Type B pancreatic cell (in vitro differentiated cells): Measurements from ENCODE around the gene PIP4K2B. TPM values are rescaled to one million over a fixed set of nuclear protein-coding genes. Genes with fewer than 3 reads are reported as not detected.

ENCODE experiments used
- DNase-seq: peaks from one replicate; pipeline ENCODE4 v3.0.0; 2021; ENCODE audit warnings: mixed read lengths; ENCODE audit not compliant: unreplicated experiment; ENCODE audit errors: extremely low spot score
- H3K27ac Mint-ChIP-seq: 2 replicates; pipeline ENCODE4 v1.8.0; 2021; ENCODE audit warnings: mild to moderate bottlenecking, mixed read lengths
- H3K27me3 Mint-ChIP-seq: 2 replicates; pipeline ENCODE4 v1.8.0; 2021; ENCODE audit warnings: mixed read lengths
- H3K36me3 Mint-ChIP-seq: 2 replicates; pipeline ENCODE4 v1.8.0; 2021; ENCODE audit warnings: mixed read lengths
- H3K4me1 Mint-ChIP-seq: one replicate; pipeline ENCODE4 v1.8.0; 2021; ENCODE audit warnings: mixed read lengths; ENCODE audit not compliant: unreplicated experiment
- H3K4me3 Mint-ChIP-seq: 2 replicates; pipeline ENCODE4 v1.8.0; 2021; ENCODE audit warnings: mild to moderate bottlenecking, mixed read lengths
- H3K9me3 Mint-ChIP-seq: 2 replicates; pipeline ENCODE4 v1.8.0; 2021; ENCODE audit warnings: mixed read lengths
- total RNA-seq: library from RNA; stranded (reverse); gene quantifications from 2 replicates; pipeline ENCODE4 v1.2.1, GENCODE V29; 2021; ENCODE audit warnings: low replicate concordance
- TF ChIP-seq, protein P1 (sequence below): fragments of 200-600 bp; sonication (generic); conservative IDR thresholded peaks from 2 replicates; pipeline ENCODE4 v1.5.0; 2021; ENCODE audit warnings: antibody characterized with exemption, mild to moderate bottlenecking

The PIP4K2B gene
- total RNA-seq, 1 donor from 2014 or later: 72.6 TPM

DNA sequence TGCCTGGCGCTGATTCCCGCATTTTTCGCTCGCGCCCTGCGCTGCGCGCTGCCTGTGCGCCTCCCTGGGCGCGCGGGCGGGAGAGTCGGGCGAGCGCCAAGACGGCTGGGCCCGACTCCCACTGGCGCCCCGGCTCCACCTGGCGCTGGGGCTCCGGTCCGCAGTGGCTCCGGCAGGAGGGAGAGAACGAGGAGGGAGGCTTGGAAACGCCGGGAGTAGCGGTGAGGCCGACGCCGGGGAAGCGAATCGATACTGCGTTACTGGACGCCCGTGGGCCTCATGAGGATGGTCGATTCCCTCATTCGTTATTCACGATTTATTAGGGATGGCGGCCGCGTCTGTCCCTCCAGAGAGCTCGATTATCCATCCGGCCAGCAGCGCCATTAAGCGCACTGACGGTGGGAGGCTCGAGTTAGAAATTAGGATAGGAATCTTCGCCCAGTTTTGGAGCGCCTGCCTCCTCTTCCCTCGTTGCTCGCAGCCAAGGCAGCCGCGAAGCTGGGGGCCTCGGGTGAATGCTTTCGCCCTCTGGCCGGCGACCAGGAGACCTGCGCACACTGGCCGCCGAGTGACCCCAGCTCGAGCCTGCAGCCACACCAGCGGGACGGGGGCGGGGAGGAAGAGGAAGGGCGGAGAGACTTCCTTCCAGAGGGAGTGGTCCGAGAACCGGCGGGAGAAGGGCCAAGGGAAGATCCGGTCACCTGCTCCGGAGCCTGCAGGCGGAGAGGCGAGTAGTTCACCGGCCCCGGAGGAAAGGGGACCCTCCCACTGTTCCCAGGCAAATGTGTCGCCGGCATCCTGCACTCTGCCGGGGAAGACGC lies 49.9 kb downstream of the PIP4K2B start:
- Mint-ChIP-seq H3K9me3 (no peaks in the 10 kb centered on the region), H3K27me3 (peaks cover 13% of the 10 kb centered on the region), H3K4me1 (peaks cover 37% of the 10 kb centered on the region), H3K4me3 (peak overlapping the region; percentile 99), H3K27ac (peak overlapping the region; percentile 61), H3K36me3 (peaks cover 10% of the 10 kb centered on the region)
- TF ChIP-seq, protein P1, sequence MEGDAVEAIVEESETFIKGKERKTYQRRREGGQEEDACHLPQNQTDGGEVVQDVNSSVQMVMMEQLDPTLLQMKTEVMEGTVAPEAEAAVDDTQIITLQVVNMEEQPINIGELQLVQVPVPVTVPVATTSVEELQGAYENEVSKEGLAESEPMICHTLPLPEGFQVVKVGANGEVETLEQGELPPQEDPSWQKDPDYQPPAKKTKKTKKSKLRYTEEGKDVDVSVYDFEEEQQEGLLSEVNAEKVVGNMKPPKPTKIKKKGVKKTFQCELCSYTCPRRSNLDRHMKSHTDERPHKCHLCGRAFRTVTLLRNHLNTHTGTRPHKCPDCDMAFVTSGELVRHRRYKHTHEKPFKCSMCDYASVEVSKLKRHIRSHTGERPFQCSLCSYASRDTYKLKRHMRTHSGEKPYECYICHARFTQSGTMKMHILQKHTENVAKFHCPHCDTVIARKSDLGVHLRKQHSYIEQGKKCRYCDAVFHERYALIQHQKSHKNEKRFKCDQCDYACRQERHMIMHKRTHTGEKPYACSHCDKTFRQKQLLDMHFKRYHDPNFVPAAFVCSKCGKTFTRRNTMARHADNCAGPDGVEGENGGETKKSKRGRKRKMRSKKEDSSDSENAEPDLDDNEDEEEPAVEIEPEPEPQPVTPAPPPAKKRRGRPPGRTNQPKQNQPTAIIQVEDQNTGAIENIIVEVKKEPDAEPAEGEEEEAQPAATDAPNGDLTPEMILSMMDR: no peak
- DNase-seq: no peak

DNA sequence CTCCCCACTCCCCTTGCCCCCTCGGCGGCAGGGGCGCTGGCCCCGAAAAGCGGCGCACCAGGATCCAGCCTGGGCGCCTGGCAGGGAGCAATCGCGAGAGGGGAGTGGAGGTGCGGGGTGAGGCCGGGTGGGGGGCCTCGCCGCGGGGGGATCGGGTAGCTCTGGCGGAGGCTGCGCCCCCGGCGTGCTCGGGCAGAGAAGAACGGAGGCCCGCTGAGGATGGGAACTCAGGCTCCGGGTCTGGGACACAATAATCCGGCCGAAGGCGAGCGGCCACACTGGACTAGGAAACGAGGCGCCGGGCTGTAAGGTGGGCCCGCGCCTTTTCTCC lies 50.5 kb downstream of the PIP4K2B start:
- peaks cover 9% of the 10 kb centered on the region for H3K36me3 Mint-ChIP-seq
- peaks cover 13% of the 10 kb centered on the region for H3K27me3 Mint-ChIP-seq
- no peaks in the 10 kb centered on the region for H3K9me3 Mint-ChIP-seq
- no peak for DNase-seq
- peak overlapping the region; percentile 99 for H3K4me3 Mint-ChIP-seq
- TF ChIP-seq, protein P1: no peak
- peaks cover 40% of the 10 kb centered on the region for H3K4me1 Mint-ChIP-seq
- H3K27ac Mint-ChIP-seq: no peak overlapping the region

DNA sequence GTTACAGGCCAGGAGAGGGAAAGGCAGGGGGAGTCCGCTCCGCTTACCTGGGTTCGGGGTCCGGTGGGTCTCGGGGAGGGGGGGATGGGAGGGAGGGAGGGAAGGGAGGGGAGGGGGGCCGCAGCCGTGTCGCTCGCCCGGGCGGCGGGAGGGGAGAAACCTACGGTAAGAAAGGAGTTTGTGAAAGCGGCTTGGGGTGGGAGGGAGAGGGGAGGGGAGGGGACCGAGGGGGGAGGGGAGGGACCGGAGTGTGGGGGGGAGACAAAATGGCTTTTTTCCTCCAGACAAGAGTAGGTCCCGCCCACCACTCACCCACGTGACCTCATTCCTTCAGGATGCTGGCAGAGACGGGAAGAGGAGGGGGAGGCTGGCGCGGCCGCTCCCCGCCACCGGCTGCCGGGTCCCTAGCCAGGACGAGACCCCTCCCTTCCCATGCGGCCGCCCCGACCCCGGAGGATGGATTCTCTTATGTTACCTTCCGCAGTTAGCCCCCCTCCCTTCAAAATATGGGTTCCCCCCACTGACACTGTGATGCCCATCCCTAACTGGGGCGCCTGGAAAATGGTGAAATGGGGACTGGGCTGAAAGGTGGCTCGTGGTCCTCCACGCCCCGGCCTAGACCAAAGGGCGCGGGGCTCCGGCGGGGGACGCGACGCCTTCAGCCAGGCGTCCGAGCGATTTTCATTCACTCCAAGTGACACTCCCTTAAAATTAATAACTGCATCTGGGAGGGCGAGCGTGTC lies 51.0 kb downstream of the PIP4K2B start, which contains the start of gene PCGF2:
PCGF2 (minus strand) TSS at position 188 of the 743 bp plus-strand sequence. CDS start 7,934 bp downstream, outside the sequence.
- peaks cover 13% of the 10 kb centered on the region for H3K27me3 Mint-ChIP-seq
- H3K36me3 Mint-ChIP-seq: peaks cover 6% of the 10 kb centered on the region
- peak within 1 kb of the TSS; percentile 56 for H3K27ac Mint-ChIP-seq
- peak; percentile 91 for DNase-seq
- TF ChIP-seq, protein P1: no peak
- peak within 1 kb of the TSS; percentile 99 for H3K4me3 Mint-ChIP-seq
- peaks cover 41% of the 10 kb centered on the region for H3K4me1 Mint-ChIP-seq
- no peaks in the 10 kb centered on the region for H3K9me3 Mint-ChIP-seq

DNA sequence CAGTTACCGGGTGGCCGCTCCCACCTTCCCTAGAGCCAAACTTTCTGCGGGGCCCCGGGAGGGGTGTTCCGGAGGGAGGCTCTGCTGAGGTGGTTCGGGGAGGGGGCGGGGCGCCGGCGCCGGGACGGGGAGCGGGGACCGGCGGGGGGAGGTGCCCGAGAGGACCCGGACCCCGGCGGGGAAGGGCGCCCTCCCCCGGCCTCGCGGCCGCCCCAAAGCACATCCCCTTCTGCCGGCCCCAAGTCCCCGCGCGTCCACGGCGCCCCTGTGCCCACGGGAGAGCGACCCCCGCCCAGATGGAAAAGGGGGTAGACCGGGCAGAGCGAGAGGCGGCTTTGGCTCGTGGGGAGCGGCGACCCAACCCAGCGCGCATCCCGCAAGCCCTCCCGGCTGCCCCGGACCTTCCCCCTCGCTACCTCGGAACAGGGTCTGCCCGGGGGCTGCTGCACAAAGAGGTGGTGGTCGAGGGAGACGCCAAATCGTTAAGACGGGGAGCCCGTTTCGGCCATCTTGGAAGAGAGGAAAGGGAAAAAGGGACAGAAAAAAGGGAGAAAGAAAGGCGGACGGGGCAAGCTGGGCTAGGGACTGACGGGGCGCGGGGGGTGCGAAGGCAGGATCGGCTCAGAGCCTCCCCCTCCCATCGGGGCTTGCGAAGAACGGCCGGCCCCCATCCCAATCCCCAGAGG lies 51.8 kb downstream of the PIP4K2B start:
- TF ChIP-seq, protein P1: no peak
- H3K9me3 Mint-ChIP-seq: no peaks in the 10 kb centered on the region
- DNase-seq: no peak
- H3K4me1 Mint-ChIP-seq: peaks cover 46% of the 10 kb centered on the region
- peaks cover 13% of the 10 kb centered on the region for H3K27me3 Mint-ChIP-seq
- H3K27ac Mint-ChIP-seq: peak overlapping the region; percentile 56
- peak overlapping the region; percentile 89 for H3K4me3 Mint-ChIP-seq
- H3K36me3 Mint-ChIP-seq: peaks cover 4% of the 10 kb centered on the region

DNA sequence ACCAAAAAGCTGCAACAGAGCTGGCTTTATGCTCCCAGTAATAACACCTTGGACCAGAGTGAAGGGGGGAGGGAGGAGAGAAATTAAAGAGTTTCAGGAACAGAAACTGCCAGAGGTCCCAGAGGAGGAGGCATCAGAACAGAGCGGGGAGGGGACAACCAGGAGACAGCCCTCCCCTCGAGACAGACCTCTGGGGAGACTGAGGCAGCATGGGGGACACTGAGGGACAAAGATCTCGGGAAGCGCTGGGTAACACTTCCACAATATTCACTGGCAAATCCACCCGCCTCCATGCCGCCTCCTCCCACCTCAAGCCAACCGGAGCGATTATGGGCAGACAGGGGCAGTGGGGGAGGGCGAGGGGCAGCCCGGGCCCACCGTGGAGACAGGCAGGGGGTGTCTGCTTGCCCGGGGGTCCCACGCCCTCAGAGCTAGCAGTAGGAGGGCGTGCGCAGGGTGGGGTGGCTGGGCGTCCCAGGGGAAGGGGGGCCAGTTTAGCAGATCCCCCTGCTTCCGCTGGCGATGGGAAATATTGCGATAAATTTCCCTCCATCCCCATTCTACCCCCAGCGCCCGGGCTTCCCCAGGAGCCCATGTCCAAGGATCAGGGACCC lies 52.4 kb downstream of the PIP4K2B start:
- Mint-ChIP-seq H3K36me3 (no peaks in the 10 kb centered on the region), H3K4me3 (peak overlapping the region; percentile 89), H3K9me3 (no peaks in the 10 kb centered on the region), H3K27ac (peak overlapping the region; percentile 80), H3K4me1 (peaks cover 49% of the 10 kb centered on the region), H3K27me3 (peaks cover 9% of the 10 kb centered on the region)
- no peak for DNase-seq
- TF ChIP-seq, protein P1: no peak
